Peyer's patch (tissue), 4 donors: ENCODE results near the gene MYEOV.

Experiments
- CTCF ChIP-seq, 6 experiments: fragments of 450-650 bp in 4 of 6; fragments of 200-600 bp in 2 of 6; sonication (generic) in 1 of 6; IDR thresholded peaks; one replicate each; pipeline ENCODE4 v1.5.1; 2017 to 2019; ENCODE audit warnings: antibody characterized with exemption in 6 of 6, mild to moderate bottlenecking in 3 of 6, moderate library complexity in 1 of 6
- POLR2A ChIP-seq, 2 donors: fragments of 450-650 bp; IDR thresholded peaks; one replicate each; pipeline ENCODE4 v1.5.1; 2017; ENCODE audit warnings: antibody characterized with exemption in 2 of 2, mild to moderate bottlenecking in 2 of 2, moderate library complexity in 2 of 2

DNA sequence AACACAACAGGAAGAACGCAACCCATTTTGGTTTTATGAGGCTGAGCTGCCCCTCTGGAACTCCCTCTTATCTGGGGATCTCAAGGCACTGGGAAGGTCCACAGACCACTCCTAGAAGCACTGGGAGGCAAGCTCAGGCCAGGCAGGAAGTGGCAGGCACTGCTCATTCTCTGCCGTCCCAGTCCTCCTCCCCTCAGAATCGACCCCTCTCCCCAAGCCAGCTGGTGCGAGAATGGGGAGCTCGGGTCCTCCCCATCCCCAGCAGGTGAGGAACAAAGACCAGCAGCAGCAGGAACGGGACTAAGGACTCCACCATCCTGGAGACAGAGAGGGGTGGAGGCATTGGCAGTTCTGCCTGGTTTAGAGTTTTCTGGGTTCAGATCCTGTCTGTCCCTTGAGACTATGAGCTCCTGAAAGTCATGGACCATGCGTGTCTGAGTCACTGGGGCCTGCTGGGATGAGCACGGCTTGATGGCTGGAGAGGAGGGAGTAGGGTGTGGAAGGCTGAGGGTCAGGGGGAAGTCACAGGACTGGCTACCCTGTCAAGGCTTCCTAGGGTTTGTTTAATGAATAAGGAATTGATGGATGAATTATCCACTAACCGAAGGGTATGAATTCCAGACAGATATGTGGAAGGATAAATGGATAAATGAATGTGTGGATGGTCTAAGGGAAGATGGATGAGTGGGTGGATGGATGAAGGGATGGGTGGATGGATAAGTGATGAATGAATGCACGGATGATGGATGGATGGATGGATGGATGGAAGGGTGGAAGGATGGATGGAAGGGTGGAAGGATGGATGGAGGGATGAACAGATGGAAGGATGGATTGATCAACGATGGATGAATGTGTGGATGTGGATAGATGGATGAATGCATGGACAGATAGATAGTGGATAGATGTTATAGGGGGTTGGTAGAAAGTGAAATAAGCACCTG is 6.4 kb downstream of the MYEOV start:
- TF ChIP-seq CTCF (IDR thresholded peaks at IDR 0.05), result no peak
- no peak for TF ChIP-seq POLR2A (IDR thresholded peaks at IDR 0.05)
